HAP-1 (cell line): Measurements from ENCODE around the gene SEC14L1.

ENCODE experiments used
- DNase-seq, 2 experiments: peaks; one replicate each; pipeline ENCODE4 v3.0.0-alpha.2; 2016 to 2020; ENCODE audit warnings: low spot score in 2 of 2
- H3K27me3 ChIP-seq: fragments of 250-450 bp; sonication (Bioruptor Pico); 2 replicates; pipeline ENCODE4 v1.5.1; 2020; ENCODE audit warnings: low read depth, mild to moderate bottlenecking, moderate library complexity
- H3K36me3 ChIP-seq: fragments of 250-450 bp; sonication (Bioruptor Pico); replicated peaks from 2 replicates; pipeline ENCODE4 v1.5.1; 2020; ENCODE audit warnings: mild to moderate bottlenecking
- H3K4me1 ChIP-seq: fragments of 250-450 bp; sonication (Bioruptor Pico); 2 replicates; pipeline ENCODE4 v1.5.1; 2020; ENCODE audit warnings: mild to moderate bottlenecking
- H3K4me3 ChIP-seq: fragments of 250-450 bp; sonication (Bioruptor Pico); 2 replicates; pipeline ENCODE4 v1.5.1; 2020; ENCODE audit warnings: mild to moderate bottlenecking, moderate library complexity
- H3K9me3 ChIP-seq: fragments of 250-450 bp; sonication (Bioruptor Pico); 2 replicates; pipeline ENCODE4 v1.5.1; 2020; ENCODE audit warnings: mild to moderate bottlenecking, moderate library complexity
- in situ Hi-C: fragments of 300-500 bp; cut with MboI; formaldehyde crosslinking; loops from 3 replicates; pipeline ENCODE4 v1.14.3; 2020; ENCODE audit warnings: low sequenced_read_pairs, inconsistent platforms, mixed read lengths

The SEC14L1 gene

GRCh38 chr17:77167472-77168306, 26.9 kb downstream of the SEC14L1 start:
- Histone ChIP-seq H3K4me1 (peaks cover 19% of the 10 kb centered on the region), H3K27me3 (no peaks in the 10 kb centered on the region), H3K4me3 (no peak overlapping the region), H3K36me3 (no peaks in the 10 kb centered on the region), H3K9me3 (peaks cover 16% of the 10 kb centered on the region)
- DNase-seq: no peak
- in situ Hi-C loops: no loop called here

DNA sequence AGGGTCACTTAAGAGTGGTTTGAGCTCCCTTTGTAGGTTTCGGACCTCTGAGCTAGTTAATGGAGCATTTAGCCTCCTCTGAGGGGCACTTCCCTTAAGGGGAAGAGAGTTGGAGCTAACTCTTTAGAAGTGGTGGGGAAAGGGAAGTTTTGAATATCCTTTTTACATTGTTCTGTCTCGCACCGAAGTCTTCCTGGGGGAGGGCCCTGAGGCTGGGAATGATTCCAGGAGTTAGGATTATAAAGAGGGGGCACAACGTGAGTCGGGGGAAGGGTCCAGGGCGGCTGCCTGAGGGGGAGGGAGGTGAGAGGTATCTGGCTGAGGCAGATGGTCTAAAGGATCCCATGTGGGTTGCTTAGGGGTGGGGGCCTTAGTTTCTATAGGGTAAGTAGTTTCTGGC, 32.3 kb downstream of the SEC14L1 start:
- in situ Hi-C loops: no loop called here
- H3K27me3 ChIP-seq: no peaks in the 10 kb centered on the region
- DNase-seq: no peak
- H3K9me3 ChIP-seq: peaks cover 26% of the 10 kb centered on the region
- no peaks in the 10 kb centered on the region for H3K36me3 ChIP-seq
- no peaks in the 10 kb centered on the region for H3K4me1 ChIP-seq
- H3K4me3 ChIP-seq: no peak overlapping the region

DNA sequence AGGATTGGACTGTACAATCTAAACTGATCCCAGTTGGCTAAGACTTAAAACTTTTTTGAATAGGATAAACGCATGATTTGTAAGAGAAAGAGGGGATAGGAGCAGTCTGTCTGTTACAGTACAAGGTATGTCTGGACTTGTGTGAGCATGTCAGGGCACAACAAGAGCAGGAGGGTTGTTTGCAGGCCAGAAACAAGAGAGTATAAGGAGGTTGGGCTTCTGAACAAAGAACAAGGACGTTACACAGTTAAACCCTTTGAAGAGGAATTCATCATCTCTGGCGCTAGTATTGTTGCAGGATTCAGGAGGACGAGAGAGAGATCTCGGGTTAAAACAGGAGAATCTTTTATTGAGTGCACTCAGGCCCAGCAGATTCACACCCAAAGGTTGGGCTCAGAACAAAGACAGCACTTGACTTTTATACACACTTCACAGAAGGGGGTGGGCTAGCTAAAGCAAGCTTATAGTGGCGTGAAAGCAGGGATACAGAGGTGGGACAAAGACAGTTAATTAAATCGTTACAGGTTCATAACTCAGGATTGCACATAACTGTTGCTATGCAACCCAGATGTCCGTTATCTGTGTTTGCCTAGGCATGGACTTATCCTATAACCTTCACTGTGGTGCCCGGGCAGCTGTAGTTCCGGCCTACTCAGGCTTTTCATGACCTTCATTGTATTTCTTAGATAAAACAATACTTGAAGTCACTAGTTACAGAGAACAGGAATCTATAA, 34.3 kb downstream of the SEC14L1 start:
- in situ Hi-C loops: no loop called here
- Histone ChIP-seq H3K9me3 (peaks cover 24% of the 10 kb centered on the region), H3K36me3 (no peaks in the 10 kb centered on the region), H3K4me1 (no peaks in the 10 kb centered on the region), H3K27me3 (no peaks in the 10 kb centered on the region), H3K4me3 (no peak overlapping the region)
- DNase-seq: no peak

DNA sequence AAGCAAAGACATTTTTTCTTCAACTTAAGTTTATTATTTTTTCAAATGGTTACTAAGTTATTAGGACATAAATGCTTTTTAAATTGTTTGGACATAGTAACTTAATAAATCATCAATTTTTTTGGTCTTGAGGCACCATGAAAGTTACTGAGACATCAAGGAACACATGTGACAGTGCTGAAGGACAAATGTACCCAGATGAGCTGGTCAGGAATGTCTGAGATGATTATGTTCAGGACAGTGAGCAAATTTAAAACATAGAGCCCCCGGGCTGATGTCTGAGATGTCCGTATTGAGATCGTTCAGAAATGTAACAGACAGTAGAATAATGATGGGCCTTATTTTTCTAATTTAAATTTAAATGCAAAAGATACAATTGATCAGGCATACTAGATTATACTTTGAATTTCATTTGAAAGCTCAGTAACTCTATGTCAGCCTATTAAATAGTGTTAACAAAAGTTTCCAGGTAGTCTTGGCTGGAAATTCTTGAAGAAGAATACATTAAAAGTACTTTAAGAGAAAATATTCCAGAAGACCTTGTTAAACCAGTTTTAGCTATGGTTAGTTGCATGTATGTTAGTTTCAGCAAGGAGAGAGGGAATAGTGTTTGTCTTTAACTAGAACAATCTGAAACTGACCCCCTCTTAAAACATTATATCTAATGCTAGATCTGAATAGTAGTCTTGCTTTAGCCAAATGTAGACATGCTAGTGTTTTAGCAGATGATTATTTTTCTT, 36.4 kb downstream of the SEC14L1 start:
- Histone ChIP-seq H3K4me1 (no peaks in the 10 kb centered on the region), H3K27me3 (no peaks in the 10 kb centered on the region), H3K36me3 (no peaks in the 10 kb centered on the region; the same call in 1 of the 2 replicates), H3K4me3 (no peak overlapping the region), H3K9me3 (peaks cover 24% of the 10 kb centered on the region)
- in situ Hi-C loops: no loop called here
- DNase-seq: no peak

DNA sequence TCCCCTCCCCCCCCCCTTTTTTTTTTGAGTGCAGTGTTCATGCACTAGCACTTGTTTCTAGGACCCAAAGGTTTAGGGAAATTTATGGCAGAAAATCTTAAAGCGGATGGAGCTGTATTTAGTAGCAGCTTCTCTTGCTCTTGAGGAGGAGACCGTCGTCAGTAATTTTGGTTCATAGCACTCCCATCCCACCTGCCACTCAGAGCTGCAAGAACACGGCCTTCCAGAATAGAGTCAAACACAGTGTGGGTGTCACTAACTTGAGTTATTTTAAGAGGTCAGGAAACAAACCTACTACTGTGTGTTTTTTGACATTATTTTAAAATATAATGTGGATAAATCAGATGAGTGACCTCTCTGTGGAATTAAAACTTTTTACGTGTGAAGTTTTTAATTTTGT, 37.3 kb downstream of the SEC14L1 start:
- Histone ChIP-seq H3K9me3 (peaks cover 15% of the 10 kb centered on the region; the same call in 1 of the 2 replicates), H3K4me3 (no peak overlapping the region), H3K27me3 (no peaks in the 10 kb centered on the region), H3K4me1 (no peaks in the 10 kb centered on the region), H3K36me3 (no peaks in the 10 kb centered on the region; the same call in 1 of the 2 replicates)
- in situ Hi-C loops: no loop called here
- no peak for DNase-seq

DNA sequence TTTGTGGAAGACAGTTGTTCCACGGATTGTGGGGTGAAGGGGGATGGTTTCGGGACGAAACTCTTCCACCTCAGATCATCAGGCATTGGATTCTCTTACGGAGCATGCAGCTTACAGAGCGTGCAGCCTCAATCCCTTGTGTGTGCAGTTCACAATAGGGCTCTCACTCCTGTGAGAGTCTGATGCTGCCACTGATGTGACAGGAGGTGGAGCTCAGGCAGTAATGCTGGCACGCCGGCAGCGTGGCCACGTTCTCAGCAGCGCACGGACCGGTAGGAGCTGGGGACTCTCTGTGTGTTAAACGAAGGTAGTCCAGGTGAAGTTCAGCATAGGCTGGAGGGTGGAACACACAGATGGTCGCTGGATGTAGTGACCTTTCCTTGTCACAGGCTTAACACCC, 37.8 kb downstream of the SEC14L1 start:
- in situ Hi-C loops: no loop called here
- DNase-seq: no peak
- H3K4me3 ChIP-seq: no peak overlapping the region
- H3K27me3 ChIP-seq: no peaks in the 10 kb centered on the region
- no peaks in the 10 kb centered on the region; the same call in 1 of the 2 replicates for H3K36me3 ChIP-seq
- H3K9me3 ChIP-seq: peaks cover 15% of the 10 kb centered on the region; the same call in 1 of the 2 replicates
- H3K4me1 ChIP-seq: no peaks in the 10 kb centered on the region

DNA sequence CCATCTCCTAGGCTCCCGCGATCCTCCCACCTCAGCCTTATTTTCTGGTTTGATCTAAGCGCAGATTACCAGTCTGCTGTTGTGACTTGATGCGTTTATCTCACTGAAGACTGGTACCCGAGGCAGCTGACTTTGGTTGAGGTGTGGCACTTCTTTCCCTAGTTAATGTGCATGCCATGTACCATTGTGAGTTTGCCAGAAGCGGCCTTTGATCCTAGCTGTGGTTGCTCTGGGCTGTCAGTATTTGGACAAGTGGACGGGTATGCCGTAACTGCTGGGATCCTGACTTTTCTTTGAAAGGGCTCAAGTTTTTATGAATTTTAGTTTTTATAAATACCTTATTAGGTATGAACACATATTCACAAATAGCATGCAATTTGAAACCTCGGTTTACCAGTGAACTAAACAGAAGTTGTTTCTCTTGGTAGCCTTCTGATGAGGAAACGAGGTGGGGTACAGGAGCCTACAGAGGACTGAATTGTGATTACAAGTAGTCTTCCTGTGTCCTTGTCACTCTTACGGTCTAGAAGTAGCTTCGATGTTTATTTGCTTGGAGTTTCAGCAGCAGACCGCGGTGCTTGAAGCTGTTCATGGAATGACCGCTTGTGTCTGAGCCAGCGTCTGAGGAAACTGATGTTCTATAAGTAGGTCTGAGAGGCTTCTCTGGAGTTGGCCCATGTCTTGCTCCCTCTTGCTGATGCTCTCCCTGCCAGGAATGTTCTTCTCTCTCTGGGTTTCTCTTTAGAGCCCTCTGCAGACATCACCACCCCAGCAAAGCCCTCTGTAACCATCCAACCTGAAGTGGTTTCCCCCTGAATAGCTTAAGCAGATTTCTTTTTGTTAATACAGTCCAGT, 40.0 kb downstream of the SEC14L1 start:
- DNase-seq: no peak
- H3K36me3 ChIP-seq: no peaks in the 10 kb centered on the region; the same call in 1 of the 2 replicates
- in situ Hi-C loops: no loop called here
- H3K4me1 ChIP-seq: 0 out of 2 replicates have a peak, but pooled peaks cover 5% of the 10 kb centered on the region
- no peaks in the 10 kb centered on the region for H3K9me3 ChIP-seq
- no peaks in the 10 kb centered on the region for H3K27me3 ChIP-seq
- H3K4me3 ChIP-seq: no peak overlapping the region

GRCh38 chr17:77182205-77183172, 41.7 kb downstream of the SEC14L1 start:
- H3K27me3 ChIP-seq: no peaks in the 10 kb centered on the region
- no peak for DNase-seq
- no peak overlapping the region for H3K4me3 ChIP-seq
- no peaks in the 10 kb centered on the region; the same call in 1 of the 2 replicates for H3K36me3 ChIP-seq
- in situ Hi-C loops: no loop called here
- H3K4me1 ChIP-seq: 0 out of 2 replicates have a peak, but pooled peaks cover 6% of the 10 kb centered on the region
- no peaks in the 10 kb centered on the region for H3K9me3 ChIP-seq

DNA sequence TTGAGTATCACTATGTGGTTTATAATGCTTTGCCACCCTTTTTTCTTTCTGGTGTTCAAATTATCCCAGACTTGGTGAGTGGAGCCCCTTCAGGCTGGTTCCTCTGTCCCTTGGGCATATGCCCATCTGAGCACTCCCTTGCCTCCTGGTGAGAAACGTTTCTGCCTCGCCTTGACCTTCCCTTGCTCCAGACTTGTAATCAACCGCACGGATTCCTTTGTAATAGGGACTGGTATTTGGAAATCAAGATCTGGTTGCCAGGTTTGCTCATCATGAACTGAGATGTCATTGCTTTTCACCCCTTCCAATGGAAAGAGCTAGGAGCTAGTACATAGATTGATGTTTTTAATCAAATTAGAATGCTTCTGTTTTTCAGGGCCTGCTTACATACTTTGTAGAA, 43.7 kb downstream of the SEC14L1 start:
- DNase-seq: no peak
- H3K4me1 ChIP-seq: 0 out of 2 replicates have a peak, but pooled peaks cover 6% of the 10 kb centered on the region
- no peak overlapping the region for H3K4me3 ChIP-seq
- H3K27me3 ChIP-seq: no peaks in the 10 kb centered on the region
- in situ Hi-C loops: no loop called here
- no peaks in the 10 kb centered on the region for H3K9me3 ChIP-seq
- H3K36me3 ChIP-seq: no peaks in the 10 kb centered on the region; the same call in 1 of the 2 replicates

- Histone ChIP-seq H3K36me3 (no peaks in the 10 kb centered on the region; the same call in 1 of the 2 replicates), H3K4me3 (no peak overlapping the region), H3K9me3 (no peaks in the 10 kb centered on the region), H3K27me3 (no peaks in the 10 kb centered on the region), H3K4me1 (0 out of 2 replicates have a peak, but pooled peaks cover 6% of the 10 kb centered on the region)
- in situ Hi-C loops: no loop called here
- DNase-seq: no peak
These were observed 44.4 kb downstream of the SEC14L1 start for GRCh38 chr17:77185137-77185536.

DNA sequence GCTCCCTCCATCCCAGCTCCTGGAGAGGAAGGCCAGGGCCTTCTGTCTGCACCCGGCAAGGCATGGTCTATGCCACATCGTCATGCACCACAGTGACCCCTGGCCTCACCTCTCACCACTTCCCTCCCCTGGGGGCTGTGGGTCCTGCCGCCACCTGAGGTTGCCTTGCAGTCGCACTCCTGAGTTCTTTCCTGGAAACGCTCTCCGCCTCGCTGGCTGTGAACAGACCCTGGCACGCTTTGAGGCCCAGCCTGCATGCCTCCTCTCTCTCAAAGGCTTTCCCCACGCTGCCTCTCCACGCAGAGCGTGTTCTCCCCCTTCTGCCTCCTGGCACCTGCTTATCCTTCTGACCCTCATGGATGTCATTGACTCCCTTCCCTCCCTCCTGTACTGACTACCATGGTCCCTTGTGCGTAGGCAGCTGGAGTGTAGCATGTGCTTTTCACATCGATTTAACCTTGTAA, 45.4 kb downstream of the SEC14L1 start:
- no peak overlapping the region for H3K4me3 ChIP-seq
- in situ Hi-C loops: no loop called here
- no peaks in the 10 kb centered on the region for H3K27me3 ChIP-seq
- H3K4me1 ChIP-seq: 0 out of 2 replicates have a peak, but pooled peaks cover 6% of the 10 kb centered on the region
- no peak for DNase-seq
- no peaks in the 10 kb centered on the region for H3K36me3 ChIP-seq
- no peaks in the 10 kb centered on the region for H3K9me3 ChIP-seq
